GM21447 (cell line): ENCODE data around the gene CHI3L1.

Experiments used
- ATAC-seq: cut with Tn5 transposase; IDR thresholded peaks from one replicate; pipeline ENCODE4 v1.9.1; 2021; ENCODE audit not compliant: unreplicated experiment

CHI3L1 gene

DNA sequence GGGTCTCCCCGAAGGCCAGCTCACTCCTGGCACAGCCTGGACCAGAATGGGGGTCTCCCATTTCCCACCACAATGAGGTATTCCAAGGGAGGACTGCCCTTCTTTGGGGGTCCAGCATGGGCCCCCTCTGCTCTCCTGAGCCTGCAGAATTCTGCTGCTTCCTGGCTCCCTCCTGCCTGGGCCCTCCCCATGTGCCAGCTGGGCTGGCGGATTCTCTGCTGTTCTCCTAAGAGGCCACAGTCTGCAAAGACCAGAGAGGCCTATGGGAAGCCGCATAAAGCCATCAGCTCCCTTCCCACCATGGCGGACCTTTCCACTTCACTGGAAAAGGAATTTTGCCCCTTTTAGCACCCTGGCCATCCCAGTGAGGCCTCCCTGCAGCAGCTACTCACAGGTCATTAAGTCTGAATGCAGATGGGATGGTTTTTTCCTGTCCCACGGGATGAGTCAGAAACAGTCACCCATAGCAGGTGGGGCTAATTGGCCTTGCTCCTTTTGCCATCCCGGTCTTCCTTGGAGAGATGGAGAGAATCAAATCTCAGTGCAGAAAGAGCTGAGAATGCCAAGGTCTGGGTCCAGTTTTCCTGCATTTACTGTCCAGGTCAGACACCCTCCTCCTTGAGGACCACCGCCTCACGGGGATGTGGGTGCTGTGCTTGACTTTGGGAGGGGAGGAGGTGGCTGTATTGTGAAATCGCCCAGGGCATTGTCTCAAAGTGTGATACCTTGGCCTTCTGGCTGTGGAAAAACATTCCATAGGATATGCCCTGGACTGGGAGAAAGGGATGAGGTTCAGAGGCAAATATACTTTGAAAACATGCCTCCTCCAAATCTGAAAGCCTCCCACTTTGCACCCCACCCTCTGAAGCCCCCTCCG lies 34.1 kb downstream of the CHI3L1 start:
- no peak for ATAC-seq

GRCh38 chr1:203151362-203152157 lies 34.9 kb downstream of the CHI3L1 start:
- no peak for ATAC-seq

DNA sequence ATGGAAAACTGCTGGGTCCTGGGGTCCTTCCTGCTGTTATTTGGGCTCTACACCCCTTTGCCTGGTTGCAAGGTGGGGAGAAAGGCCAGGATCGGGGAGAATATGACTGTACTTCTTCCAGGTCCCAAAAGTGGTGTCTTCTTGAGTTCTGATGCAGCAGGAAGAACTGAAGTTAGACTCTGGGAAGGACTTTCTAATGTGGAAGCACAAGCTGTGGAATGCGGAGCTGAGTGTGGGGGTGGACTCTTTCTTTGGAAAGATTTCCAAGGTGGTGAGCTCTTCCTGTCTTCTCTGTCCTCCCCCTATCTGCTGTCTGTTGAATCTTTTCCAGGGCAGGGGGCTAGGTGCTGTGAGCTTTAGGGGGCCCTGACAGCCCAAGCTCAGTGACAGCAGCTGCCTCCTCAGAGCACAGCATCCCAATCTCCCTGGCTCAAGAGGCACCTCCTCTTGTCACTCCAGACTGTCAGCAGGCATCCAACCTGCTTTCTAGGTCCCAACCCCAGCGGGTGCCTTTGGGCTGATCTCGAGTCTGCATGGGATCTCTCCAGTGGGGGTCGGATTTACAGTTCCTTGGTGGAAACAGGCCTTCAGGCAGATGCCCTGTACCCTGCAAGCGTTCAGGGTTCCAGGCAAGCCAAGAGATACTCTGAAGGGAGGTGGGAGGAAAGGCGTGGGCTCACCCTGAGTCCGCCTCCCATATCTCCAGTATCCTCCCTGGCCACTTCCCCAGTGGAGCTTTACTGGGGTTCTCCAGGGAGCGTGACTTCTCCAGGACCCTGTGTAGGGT lies 35.8 kb downstream of the CHI3L1 start:
- ATAC-seq: no peak

DNA sequence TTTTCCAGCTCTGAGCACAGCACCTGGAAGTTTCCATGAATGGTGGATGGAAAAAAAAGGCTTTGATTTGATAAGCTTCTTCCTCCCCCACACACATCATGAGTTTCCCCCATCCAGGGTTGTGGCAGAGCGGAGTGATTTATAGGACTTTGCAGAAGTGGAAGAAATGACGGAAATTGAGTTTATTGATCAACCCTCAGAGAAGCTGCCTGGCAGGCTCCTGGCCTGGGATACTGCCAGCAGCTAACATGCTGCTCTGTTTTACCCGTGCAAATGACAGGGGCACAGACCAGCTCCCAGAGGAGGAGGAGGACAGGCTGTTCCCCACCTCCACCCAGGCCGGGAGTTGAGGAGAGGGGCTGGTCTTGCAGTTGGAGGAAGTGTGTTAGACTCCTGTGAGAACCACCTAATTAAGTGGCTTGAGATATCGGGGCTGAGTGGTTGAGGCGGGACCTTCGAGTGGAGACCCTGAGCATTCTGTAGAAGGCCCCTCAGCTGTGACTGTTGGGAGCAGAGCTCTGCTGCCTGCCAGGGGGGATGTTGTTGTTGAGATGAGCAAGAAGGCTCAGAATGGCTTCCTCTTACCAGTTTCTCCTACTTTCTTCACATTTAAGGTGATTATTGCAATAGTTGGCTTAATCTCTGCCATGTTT lies 37.2 kb downstream of the CHI3L1 start:
- ATAC-seq: no peak

DNA sequence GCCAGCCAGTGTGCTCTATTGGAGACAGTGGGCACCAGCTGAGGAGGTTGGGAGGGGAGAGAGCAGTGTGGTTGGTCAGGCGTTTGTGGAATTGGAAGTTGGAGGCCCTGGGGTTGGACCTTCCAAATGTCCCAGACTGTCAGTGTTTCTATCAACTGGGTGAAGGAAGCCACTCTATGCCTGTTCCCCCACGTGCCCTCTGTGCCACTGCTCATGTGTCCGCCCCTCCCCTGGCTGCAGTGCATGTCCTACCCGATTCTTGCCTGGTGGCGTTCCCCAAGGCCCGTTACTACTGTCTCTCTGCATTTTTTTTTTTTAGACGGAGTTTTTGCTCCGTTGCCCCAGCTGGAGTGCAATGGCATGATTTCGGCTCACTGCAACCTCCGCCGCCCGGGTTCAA lies 37.9 kb downstream of the CHI3L1 start:
- no peak for ATAC-seq

DNA sequence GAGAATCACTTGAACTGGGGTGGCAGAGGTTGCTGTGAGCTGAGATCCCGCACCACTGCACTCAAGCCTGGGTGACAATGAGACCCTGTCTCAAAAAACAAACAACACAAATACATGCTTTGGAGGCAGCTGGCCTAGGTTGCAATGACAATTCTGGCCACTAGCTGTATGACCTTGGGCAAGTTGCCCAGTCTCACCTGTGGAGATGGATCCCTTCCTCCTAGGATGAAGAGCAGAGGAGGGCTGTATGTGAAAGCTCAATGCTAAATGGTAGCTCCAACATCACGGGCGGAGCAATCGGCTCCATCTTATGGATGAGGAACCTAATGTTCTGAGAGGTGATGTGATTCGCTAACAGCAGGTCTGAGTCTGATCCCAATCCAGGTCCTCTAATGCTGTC lies 38.4 kb downstream of the CHI3L1 start:
- no peak for ATAC-seq

DNA sequence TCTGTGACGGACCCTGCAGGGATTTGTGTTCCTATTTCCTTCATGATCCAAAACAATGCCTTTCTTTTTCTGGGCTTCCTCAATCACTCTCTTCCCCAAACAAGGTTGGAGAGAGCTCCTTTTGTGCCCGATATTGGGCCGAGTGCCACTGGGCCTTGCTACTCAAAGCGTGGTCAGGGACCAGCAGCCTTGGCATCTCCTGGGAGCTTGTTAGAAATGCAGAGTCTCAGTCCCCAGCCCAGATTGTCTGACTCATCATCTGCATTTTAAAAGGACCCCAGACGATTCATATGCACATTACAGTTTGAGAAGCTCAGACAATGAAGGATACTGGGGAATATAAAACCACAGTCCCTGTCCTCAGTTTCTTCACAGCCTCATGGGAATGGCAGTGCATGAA lies 39.1 kb downstream of the CHI3L1 start:
- ATAC-seq: no peak

- ATAC-seq: no peak
Measured at GRCh38 chr1:203146537-203146936, 40.0 kb downstream of the CHI3L1 start.

GRCh38 chr1:203146042-203146369 lies 40.5 kb downstream of the CHI3L1 start:
- ATAC-seq: no peak

DNA sequence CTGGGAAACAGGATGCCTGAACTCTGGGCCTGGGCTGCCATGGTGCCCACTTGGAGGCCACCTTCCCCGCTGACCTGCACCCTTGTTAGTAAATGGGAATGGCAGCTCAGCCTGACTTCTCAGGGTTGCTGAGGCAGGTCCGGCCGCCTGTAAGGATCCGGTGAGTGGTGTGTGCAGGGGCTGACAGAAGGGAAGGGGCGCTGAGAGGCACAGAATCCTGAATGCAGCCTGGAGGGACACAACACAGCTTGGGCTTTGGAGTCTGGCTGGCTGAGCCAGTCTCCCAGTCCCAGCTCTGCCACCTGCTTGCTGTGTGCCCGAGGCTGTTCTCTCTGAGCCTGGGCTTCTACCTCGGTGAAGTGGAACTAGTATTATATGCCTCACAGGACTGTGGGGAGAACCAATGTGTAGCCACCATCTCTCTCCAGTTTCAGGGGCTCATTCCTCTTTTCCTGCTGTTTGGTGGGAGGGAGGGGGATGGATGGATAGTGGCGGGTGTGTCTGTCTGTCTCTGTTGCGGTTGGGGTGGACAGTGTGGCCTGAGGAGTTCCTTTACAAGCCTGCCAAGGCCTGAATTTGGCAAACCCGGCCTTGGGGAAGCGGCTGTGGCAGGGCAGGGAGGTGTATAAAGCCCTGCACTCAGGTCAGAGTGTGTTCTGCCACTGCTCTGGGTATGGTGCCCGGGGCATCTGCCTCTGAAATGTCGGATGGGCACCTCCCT lies 41.0 kb downstream of the CHI3L1 start:
- ATAC-seq: no peak

DNA sequence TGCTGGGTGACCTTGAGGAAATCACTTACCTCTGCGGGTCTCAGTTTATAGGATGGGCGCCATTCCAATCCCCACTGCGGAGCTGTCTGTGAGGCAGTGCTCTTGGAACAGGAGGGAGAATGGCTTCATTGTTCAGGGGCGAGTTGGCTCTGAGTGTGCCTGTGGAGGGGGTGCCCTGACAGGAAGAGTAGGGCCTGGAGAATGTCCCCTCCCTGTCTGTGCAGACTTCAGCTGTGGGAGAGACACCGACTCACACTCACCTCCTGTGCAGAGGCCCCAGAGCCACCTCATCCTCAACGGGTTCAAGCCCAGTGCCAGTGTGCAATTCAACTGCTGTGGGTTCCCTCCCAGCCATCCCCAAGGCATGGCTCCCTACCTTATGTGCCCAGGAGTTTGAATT lies 41.8 kb downstream of the CHI3L1 start:
- no peak for ATAC-seq

DNA sequence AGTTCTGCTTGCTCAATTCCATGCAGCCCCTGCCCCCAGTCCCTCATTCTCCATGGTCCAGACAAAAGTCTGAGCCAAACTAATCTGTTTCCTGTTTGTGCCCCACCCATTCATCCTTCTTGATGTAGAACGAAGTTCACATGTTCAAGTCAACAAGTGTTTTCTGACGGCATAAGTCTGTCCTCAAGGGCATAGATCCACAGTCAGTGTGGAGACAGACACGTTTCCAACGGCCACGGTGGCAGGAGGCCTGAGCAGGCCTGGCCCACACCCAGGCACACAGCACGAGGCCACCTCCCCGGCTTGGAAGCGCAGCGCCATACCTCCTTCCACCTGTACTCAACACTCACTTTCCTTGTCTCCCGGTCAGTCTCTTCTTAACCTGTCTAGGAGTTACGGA lies 42.9 kb downstream of the CHI3L1 start:
- ATAC-seq: no peak

GRCh38 chr1:203142684-203143408 lies 43.7 kb downstream of the CHI3L1 start:
- no peak for ATAC-seq

- no peak for ATAC-seq
Measured at GRCh38 chr1:203142124-203142523, 44.4 kb downstream of the CHI3L1 start.

- no peak for ATAC-seq
Measured at GRCh38 chr1:203140743-203141520, 45.6 kb downstream of the CHI3L1 start.

- no peak for ATAC-seq
Measured at GRCh38 chr1:203139976-203140475, 46.5 kb downstream of the CHI3L1 start.

GRCh38 chr1:203138066-203138465 lies 48.4 kb downstream of the CHI3L1 start:
- no peak for ATAC-seq

- no peak for ATAC-seq
Measured at GRCh38 chr1:203137324-203137723, 49.2 kb downstream of the CHI3L1 start.
